K562 (cell line): ENCODE measurements around the gene ZNF792.
"Not testable (repeated sequence)": the region's sequence is repeated elsewhere in the genome, so short reads cannot be mapped to it uniquely, and the experiment has no call there.

ENCODE experiments used
- CBX5 ChIP-seq: IDR thresholded peaks from 2 replicates; pipeline ENCODE4 v1.6.1; 2014; ENCODE audit warnings: low read depth, borderline replicate concordance
- CREM ChIP-seq: IDR thresholded peaks from 2 replicates; pipeline ENCODE4 v1.6.1; 2014; ENCODE audit warnings: antibody characterized with exemption, low read depth
- HCFC1 ChIP-seq: IDR thresholded peaks from 2 replicates; pipeline ENCODE4 v1.6.1; 2012; ENCODE audit warnings: low read depth, low read length, improper control_type of control experiment
- MAFG ChIP-seq: fragments of 450-650 bp; conservative IDR thresholded peaks from 2 replicates; pipeline ENCODE4 v1.6.1; 2016; ENCODE audit warnings: missing genetic modification characterization, missing compliant biosample characterization
- PHB2 ChIP-seq: fragments of 450-650 bp; IDR thresholded peaks from 2 replicates; pipeline ENCODE4 v1.6.1; 2017; ENCODE audit warnings: low read depth
- PHF20 ChIP-seq: fragments of 450-650 bp; IDR thresholded peaks from 2 replicates; pipeline ENCODE4 v1.6.1; 2018; ENCODE audit not compliant: partially characterized antibody
- POLR2AphosphoS5 ChIP-seq: IDR thresholded peaks from 2 replicates; pipeline ENCODE4 v1.6.1; 2011; ENCODE audit warnings: mild to moderate bottlenecking, low read depth, low read length, moderate library complexity; ENCODE audit not compliant: control insufficient read depth, insufficient read depth
- SP1 ChIP-seq: sonication (generic); formaldehyde crosslinking; IDR thresholded peaks from 2 replicates; pipeline ENCODE4 v1.8.1; 2022; ENCODE audit warnings: mild to moderate bottlenecking, missing genetic modification reagents
- TEAD2 ChIP-seq: fragments of 450-650 bp; IDR thresholded peaks from 2 replicates; pipeline ENCODE4 v1.6.1; 2016; ENCODE audit warnings: missing genetic modification characterization, control low read depth, missing compliant biosample characterization
- TF ChIP-seq, protein P1 (sequence below): sonication (generic); formaldehyde crosslinking; IDR thresholded peaks from 2 replicates; pipeline ENCODE4 v1.8.1; 2023; ENCODE audit warnings: mild to moderate bottlenecking, missing genetic modification reagents
- TF ChIP-seq, protein P2 (sequence below), 3 experiments: IDR thresholded peaks in 2 of 3; conservative IDR thresholded peaks in 1 of 3; 2 replicates each; pipeline ENCODE4 v1.5.1; 2011 to 2012; ENCODE audit warnings: low read length in 3 of 3, mild to moderate bottlenecking in 3 of 3, control low read depth in 2 of 3, improper control_type of control experiment in 1 of 3, inconsistent platforms in 1 of 3, low read depth in 1 of 3, mixed read lengths in 1 of 3, moderate library complexity in 1 of 3; ENCODE audit not compliant: insufficient read depth in 2 of 3

DNA sequence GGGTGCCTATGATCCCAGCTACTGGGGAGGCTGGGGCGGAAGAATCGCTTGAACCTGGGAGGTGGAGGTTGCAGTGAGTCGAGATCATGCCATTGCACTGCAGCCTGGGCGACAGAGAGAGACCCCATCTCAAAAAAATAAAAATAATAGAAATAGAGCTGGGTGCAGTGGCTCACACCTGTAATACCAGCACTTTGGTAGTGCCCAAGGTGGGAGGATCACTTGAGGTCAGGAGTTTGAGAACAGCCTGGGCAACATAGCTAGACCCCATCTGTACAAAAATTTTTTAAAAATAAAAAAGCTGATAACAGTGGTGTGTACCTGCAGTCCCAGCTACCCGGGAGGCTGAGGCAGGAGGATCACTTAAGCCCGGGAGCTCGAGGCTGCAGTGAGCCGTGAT is 43.4 kb upstream of the ZNF792 start:
- TF ChIP-seq SP1 (CRISPR knock-in tag); POLR2AphosphoS5; HCFC1; PHF20; CREM; MAFG; PHB2; TEAD2 (tag); CBX5: not testable (repeated sequence)
- TF ChIP-seq, protein P1, sequence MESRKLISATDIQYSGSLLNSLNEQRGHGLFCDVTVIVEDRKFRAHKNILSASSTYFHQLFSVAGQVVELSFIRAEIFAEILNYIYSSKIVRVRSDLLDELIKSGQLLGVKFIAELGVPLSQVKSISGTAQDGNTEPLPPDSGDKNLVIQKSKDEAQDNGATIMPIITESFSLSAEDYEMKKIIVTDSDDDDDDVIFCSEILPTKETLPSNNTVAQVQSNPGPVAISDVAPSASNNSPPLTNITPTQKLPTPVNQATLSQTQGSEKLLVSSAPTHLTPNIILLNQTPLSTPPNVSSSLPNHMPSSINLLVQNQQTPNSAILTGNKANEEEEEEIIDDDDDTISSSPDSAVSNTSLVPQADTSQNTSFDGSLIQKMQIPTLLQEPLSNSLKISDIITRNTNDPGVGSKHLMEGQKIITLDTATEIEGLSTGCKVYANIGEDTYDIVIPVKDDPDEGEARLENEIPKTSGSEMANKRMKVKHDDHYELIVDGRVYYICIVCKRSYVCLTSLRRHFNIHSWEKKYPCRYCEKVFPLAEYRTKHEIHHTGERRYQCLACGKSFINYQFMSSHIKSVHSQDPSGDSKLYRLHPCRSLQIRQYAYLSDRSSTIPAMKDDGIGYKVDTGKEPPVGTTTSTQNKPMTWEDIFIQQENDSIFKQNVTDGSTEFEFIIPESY (CRISPR knock-in tag) = not testable (repeated sequence)
- TF ChIP-seq, protein P2, sequence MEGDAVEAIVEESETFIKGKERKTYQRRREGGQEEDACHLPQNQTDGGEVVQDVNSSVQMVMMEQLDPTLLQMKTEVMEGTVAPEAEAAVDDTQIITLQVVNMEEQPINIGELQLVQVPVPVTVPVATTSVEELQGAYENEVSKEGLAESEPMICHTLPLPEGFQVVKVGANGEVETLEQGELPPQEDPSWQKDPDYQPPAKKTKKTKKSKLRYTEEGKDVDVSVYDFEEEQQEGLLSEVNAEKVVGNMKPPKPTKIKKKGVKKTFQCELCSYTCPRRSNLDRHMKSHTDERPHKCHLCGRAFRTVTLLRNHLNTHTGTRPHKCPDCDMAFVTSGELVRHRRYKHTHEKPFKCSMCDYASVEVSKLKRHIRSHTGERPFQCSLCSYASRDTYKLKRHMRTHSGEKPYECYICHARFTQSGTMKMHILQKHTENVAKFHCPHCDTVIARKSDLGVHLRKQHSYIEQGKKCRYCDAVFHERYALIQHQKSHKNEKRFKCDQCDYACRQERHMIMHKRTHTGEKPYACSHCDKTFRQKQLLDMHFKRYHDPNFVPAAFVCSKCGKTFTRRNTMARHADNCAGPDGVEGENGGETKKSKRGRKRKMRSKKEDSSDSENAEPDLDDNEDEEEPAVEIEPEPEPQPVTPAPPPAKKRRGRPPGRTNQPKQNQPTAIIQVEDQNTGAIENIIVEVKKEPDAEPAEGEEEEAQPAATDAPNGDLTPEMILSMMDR (IDR thresholded peaks at IDR 0.05 in 2 of 3, conservative IDR thresholded peaks at IDR 0.05 in 1 of 3; ENCODE audit: insufficient read depth in 2 of 3, low read depth in 1 of 3, low read length in 3 of 3) = not testable (repeated sequence)
